T-helper 17 cell (primary cell): Measurements from ENCODE around the gene IGF1R. TPM values are rescaled to one million over a fixed set of nuclear protein-coding genes. Genes with fewer than 3 reads are reported as not detected.

Experiments used
- ATAC-seq: fragments of 150-1000 bp; cut with Tn5 transposase; 2 replicates; pipeline ENCODE4 v1.10.0; 2021; ENCODE audit warnings: mild to moderate bottlenecking, moderate library complexity
- DNase-seq, 3 donors: peaks; one replicate each; pipeline versions ENCODE4 v3.0.0 to v3.0.0-alpha.2; 2020 to 2021
- H3K9me3 ChIP-seq: one replicate; pipeline ENCODE4 v1.7.0; 2013; ENCODE audit warnings: low read length, mild to moderate bottlenecking; ENCODE audit not compliant: control insufficient read depth, poor library complexity, severe bottlenecking
- H3K27ac Mint-ChIP-seq: one replicate; pipeline ENCODE4 v1.8.0; 2022; ENCODE audit warnings: mild to moderate bottlenecking, moderate library complexity, mixed read lengths
- H3K27me3 Mint-ChIP-seq: one replicate; pipeline ENCODE4 v1.8.0; 2022; ENCODE audit warnings: mixed read lengths
- H3K36me3 Mint-ChIP-seq: one replicate; pipeline ENCODE4 v1.8.0; 2022; ENCODE audit warnings: low read depth, mixed read lengths
- H3K4me1 Mint-ChIP-seq: one replicate; pipeline ENCODE4 v1.8.0; 2022; ENCODE audit warnings: mild to moderate bottlenecking, mixed read lengths
- H3K4me3 Mint-ChIP-seq: one replicate; pipeline ENCODE4 v1.8.0; 2022; ENCODE audit warnings: mild to moderate bottlenecking, moderate library complexity, mixed read lengths
- total RNA-seq, 4 donors: library from RNA in 2 of 4; stranded (reverse) in 2 of 4; gene quantifications; one replicate each; pipeline ENCODE4 v1.2.3 and lab custom pipeline; 2022 to 2026

IGF1R gene
- total RNA-seq, 2 donors from 2014 or later: 13.7 to 27.1 TPM

DNA sequence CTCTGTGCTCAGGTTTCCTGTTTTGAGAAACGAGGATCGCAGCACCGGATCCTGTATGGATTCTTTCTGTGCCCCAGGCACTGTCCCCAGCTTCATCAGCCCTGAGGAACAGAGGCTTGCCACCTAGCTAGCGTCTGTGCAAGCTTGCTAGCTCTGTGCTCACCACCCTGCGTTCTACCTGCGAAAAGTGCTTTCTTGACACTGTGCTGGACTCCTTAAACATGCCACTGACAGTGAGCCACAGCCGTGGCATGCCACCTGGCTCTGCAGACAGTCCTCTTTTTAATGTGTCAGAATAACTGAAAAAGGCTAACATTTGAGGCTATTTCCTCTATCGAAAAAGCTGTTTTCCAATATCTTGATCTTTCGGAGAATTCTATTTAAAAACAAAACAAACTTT, 357.8 kb downstream of the IGF1R start:
- Mint-ChIP-seq H3K4me1 (no peaks in the 10 kb centered on the region), H3K27me3 (peaks cover 2% of the 10 kb centered on the region), H3K36me3 (no peaks in the 10 kb centered on the region), H3K27ac (no peak overlapping the region), H3K4me3 (no peak overlapping the region)
- DNase-seq (no peak), ATAC-seq (no peak)
- no peaks in the 10 kb centered on the region for H3K9me3 ChIP-seq

DNA sequence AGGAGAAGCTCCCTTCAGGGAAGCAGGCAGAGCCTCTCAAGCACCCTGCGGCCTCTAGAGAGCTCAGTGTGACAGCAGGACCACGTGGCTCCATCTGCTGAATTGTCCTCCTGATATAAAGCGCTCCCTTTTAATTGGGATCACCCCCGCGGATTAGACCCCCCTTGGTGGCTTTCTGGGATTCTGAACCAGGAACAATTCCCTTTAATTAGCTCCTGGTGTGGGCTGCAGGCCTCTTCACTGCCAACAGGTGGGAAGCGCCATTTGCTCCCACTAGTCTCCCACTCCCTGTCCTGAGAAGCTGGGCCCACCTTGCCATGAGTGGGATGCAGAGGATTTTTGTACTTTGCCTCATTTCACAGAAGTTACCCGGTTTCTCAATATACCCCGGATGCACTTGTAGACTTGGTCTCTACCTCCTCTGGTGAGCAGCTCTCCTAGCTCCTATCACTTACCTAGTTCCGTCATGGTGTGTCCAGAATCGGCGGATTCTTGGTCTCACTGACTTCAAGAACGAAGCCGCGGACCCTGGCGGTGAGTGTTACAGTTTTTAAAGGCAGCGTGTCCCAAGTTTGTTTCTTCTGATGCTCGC, 358.7 kb downstream of the IGF1R start:
- no peaks in the 10 kb centered on the region for H3K9me3 ChIP-seq
- H3K27ac Mint-ChIP-seq: no peak overlapping the region
- H3K4me1 Mint-ChIP-seq: no peaks in the 10 kb centered on the region
- H3K4me3 Mint-ChIP-seq: no peak overlapping the region
- H3K36me3 Mint-ChIP-seq: no peaks in the 10 kb centered on the region
- peaks cover 8% of the 10 kb centered on the region for H3K27me3 Mint-ChIP-seq
- DNase-seq (no peak), ATAC-seq (no peak)

DNA sequence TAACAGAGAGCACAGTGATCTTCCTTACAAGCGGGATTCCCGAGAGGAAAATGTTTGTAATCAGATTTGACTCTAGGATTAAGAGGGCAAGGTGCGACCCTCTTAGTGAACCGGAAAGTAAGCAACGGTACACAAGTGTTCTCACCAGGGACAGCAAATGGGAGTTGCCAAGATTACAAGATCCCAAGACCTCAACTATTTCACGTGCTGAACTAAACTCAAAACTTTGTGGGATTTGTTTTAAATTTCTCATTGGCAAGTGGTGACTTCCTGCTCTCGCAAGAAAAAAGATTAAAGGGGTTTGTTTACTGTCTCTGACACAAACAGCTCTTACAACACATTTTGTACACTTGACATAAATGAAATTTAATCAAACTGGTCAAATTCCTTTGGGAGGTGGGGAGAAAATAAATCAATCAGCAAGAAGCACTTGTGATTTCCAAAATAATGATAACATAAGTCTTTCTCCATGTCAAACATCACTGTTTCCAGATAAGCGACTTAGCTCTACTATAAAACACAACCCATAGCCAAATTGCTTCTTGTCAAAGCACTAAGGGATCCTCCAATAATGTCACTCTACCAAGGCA, 361.5 kb downstream of the IGF1R start:
- Mint-ChIP-seq H3K27me3 (peaks cover 8% of the 10 kb centered on the region), H3K4me3 (no peak overlapping the region), H3K27ac (no peak overlapping the region), H3K4me1 (peaks cover 4% of the 10 kb centered on the region), H3K36me3 (no peaks in the 10 kb centered on the region)
- DNase-seq (no peak), ATAC-seq (no peak)
- H3K9me3 ChIP-seq: no peaks in the 10 kb centered on the region

DNA sequence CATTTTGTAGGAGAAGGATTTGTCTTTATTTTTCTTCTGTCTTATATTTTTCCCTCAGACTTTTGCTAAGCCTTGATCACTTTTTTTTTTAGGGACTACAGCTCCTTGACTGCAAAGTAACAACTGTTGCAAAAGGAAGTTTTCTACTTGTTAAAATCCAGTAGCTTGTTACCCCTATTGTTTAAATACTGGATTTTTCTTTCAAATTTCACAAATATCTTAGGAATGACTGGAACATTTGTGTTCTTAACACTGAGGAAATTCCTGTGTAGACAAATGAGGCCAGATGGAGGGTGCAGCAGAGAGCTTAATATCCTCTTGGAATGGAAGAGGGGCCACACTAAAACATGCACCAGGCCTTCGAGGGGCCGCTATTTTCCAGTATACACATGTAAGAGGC, 362.4 kb downstream of the IGF1R start:
- peaks cover 8% of the 10 kb centered on the region for H3K27me3 Mint-ChIP-seq
- H3K9me3 ChIP-seq: no peaks in the 10 kb centered on the region
- no peak overlapping the region for H3K4me3 Mint-ChIP-seq
- H3K27ac Mint-ChIP-seq: no peak overlapping the region
- ATAC-seq (no peak), DNase-seq (no peak)
- peaks cover 4% of the 10 kb centered on the region for H3K4me1 Mint-ChIP-seq
- no peaks in the 10 kb centered on the region for H3K36me3 Mint-ChIP-seq
